ENCODE data around the gene ALG9. TPM values are rescaled to one million over a fixed set of nuclear protein-coding genes. Genes with fewer than 3 reads are reported as not detected.

The ALG9 gene
- total and polyA plus RNA-seq, 10 of the 15 experiments (the other 5 are each of a cell fraction or from before 2014, with no cell fraction given): 10.8 to 41.6 (median 25.5) TPM

GRCh38 chr11:111878849-111879636, 7.7 kb upstream of the ALG9 start, which contains the start of the genes CFAP68 and FDXACB1 (continued):
- peak; percentile 75 for TF ChIP-seq HCFC1 (IDR thresholded peaks at IDR 0.05; ENCODE audit: low read length)
- no peak for TF ChIP-seq RCOR1 (conservative IDR thresholded peaks at IDR 0.05; ENCODE audit: low read depth, low read length)
- TF ChIP-seq ZNF384 (IDR thresholded peaks at IDR 0.05; ENCODE audit: borderline replicate concordance, low read depth, low read length): no peak
- TF ChIP-seq EP300 (IDR thresholded peaks at IDR 0.05; ENCODE audit: borderline replicate concordance in 1 of 2, control insufficient read depth in 1 of 2, low read depth in 2 of 2, low read length in 2 of 2): peak in 1 of 2 experiments; percentile 63; a peak in 2 of 4 replicates
- peak; percentile 55; the same call in 1 of the 2 replicates for TF ChIP-seq ZBTB11 (CRISPR knock-in tag; IDR thresholded peaks at IDR 0.05)
- TF ChIP-seq STAT1 (conservative IDR thresholded peaks at IDR 0.05): peak; percentile 83; the same call in 1 of the 2 replicates
- peak; percentile 62 for TF ChIP-seq SMAD5 (IDR thresholded peaks at IDR 0.05; ENCODE audit: low read depth)
- no peak; the same call in none of the 2 replicates for TF ChIP-seq MTA2 (IDR thresholded peaks at IDR 0.05; ENCODE audit: low read depth)
- TF ChIP-seq, protein P1, sequence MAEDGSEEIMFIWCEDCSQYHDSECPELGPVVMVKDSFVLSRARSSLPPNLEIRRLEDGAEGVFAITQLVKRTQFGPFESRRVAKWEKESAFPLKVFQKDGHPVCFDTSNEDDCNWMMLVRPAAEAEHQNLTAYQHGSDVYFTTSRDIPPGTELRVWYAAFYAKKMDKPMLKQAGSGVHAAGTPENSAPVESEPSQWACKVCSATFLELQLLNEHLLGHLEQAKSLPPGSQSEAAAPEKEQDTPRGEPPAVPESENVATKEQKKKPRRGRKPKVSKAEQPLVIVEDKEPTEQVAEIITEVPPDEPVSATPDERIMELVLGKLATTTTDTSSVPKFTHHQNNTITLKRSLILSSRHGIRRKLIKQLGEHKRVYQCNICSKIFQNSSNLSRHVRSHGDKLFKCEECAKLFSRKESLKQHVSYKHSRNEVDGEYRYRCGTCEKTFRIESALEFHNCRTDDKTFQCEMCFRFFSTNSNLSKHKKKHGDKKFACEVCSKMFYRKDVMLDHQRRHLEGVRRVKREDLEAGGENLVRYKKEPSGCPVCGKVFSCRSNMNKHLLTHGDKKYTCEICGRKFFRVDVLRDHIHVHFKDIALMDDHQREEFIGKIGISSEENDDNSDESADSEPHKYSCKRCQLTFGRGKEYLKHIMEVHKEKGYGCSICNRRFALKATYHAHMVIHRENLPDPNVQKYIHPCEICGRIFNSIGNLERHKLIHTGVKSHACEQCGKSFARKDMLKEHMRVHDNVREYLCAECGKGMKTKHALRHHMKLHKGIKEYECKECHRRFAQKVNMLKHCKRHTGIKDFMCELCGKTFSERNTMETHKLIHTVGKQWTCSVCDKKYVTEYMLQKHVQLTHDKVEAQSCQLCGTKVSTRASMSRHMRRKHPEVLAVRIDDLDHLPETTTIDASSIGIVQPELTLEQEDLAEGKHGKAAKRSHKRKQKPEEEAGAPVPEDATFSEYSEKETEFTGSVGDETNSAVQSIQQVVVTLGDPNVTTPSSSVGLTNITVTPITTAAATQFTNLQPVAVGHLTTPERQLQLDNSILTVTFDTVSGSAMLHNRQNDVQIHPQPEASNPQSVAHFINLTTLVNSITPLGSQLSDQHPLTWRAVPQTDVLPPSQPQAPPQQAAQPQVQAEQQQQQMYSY (CRISPR knock-in tag; IDR thresholded peaks at IDR 0.05): no peak
- no peak for TF ChIP-seq BMI1 (IDR thresholded peaks at IDR 0.05; ENCODE audit: borderline replicate concordance)
- TF ChIP-seq HDGF (IDR thresholded peaks at IDR 0.05): peak; percentile 40; the same call in 1 of the 2 replicates
- TF ChIP-seq ASH2L (IDR thresholded peaks at IDR 0.05; ENCODE audit: borderline replicate concordance, low read depth): 0 out of 2 replicates have a peak, but pooled peaks have one; percentile 45
- TF ChIP-seq IKZF2 (IDR thresholded peaks at IDR 0.05): peak in 1 of 2 experiments; percentile 37; a peak in 3 of 4 replicates
- peak; percentile 79; the same call in 1 of the 2 replicates for TF ChIP-seq PML (IDR thresholded peaks at IDR 0.05; ENCODE audit: low read length)
- TF ChIP-seq NR2F1 (conservative IDR thresholded peaks at IDR 0.05): peak; percentile 80
- no peak for TF ChIP-seq NFXL1 (IDR thresholded peaks at IDR 0.05; ENCODE audit: borderline replicate concordance)
- no peak; the same call in 1 of the 2 replicates for TF ChIP-seq PAX5 (IDR thresholded peaks at IDR 0.05; ENCODE audit: borderline replicate concordance, low read depth, low read length)
- TF ChIP-seq DPF2 (IDR thresholded peaks at IDR 0.05): no peak
- 0 out of 2 replicates have a peak, but pooled peaks have one; percentile 26 for TF ChIP-seq HDAC2 (IDR thresholded peaks at IDR 0.05)
- TF ChIP-seq FOXM1 (IDR thresholded peaks at IDR 0.05; ENCODE audit: low read depth, low read length): no peak; the same call in 1 of the 2 replicates
- TF ChIP-seq MXI1 (IDR thresholded peaks at IDR 0.05; ENCODE audit: low read depth, low read length): peak; percentile 73
- peak; percentile 65; the same call in 1 of the 2 replicates for TF ChIP-seq IKZF1 (conservative IDR thresholded peaks at IDR 0.05)
- TF ChIP-seq, protein P2, sequence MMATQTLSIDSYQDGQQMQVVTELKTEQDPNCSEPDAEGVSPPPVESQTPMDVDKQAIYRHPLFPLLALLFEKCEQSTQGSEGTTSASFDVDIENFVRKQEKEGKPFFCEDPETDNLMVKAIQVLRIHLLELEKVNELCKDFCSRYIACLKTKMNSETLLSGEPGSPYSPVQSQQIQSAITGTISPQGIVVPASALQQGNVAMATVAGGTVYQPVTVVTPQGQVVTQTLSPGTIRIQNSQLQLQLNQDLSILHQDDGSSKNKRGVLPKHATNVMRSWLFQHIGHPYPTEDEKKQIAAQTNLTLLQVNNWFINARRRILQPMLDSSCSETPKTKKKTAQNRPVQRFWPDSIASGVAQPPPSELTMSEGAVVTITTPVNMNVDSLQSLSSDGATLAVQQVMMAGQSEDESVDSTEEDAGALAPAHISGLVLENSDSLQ (IDR thresholded peaks at IDR 0.05): peak; percentile 47

Measured in GM12878 (cell line).